ENCODE results near the gene KRTAP4-11.
"Not testable (repeated sequence)": the region's sequence is repeated elsewhere in the genome, so short reads cannot be mapped to it uniquely, and the experiment has no call there.

KRTAP4-11 gene

GRCh38 chr17:41125064-41125463, 6.9 kb upstream of the KRTAP4-11 start:
- in situ Hi-C loops (cut with MboI; ENCODE audit: low sequenced_read_pairs): no loop called here

DNA sequence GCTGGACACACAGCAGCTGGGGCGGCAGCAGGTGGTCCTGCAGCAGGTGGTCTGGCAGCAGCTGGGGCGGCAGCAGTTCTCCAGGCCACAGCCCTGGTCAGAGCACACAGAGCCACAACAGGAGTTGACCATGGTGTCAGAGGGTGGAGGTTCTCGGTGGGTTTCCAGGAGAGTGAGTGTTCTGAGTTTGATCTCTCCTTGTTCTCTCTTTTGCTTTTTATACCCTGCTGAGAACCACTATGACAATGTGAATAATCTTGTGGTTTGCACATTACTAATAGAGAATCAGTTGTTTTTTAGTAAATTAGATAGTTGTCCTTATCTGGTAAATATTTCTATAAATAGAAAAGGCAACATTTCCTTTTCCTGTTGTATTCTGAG, 5.8 kb upstream of the KRTAP4-11 start, which contains the start of gene KRTAP4-12:
Gene KRTAP4-12 (minus strand): TSS at position 192 of the 381 bp plus-strand sequence. CDS start 60 bp downstream, at position 132.
- in situ Hi-C loops (cut with MboI; ENCODE audit: low sequenced_read_pairs): not testable (repeated sequence)

DNA sequence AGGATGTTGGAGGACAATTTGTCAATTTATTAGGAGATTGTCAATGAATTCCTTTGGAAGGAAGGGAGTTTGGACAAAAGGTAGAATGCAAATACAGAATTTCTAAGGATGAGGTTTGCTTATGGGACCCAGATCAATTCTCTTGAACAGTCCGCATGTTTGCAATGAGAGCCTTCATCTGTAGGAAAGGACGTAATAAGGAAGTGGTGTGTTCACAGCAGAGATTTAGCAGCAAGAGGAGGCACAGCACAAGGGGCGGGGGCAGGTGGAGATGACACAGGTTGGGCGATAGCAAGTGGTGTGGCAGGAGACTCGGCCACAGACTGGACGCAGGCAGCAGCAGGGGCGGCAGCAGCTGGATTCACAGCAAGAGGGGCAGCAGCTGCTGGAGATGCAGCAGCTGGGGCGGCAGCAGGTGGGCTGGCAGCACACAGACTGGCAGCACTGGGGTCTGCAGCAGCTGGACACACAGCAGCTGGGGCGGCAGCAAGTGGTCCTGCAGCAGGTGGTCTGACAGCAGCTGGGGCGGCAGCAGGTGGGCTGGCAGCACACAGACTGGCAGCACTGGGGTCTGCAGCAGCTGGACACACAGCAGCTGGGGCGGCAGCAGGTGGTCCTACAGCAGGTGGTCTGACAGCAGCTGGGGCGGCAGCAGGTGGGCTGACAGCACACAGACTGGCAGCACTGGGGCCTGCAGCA, 5.3 kb upstream of the KRTAP4-11 start:
- in situ Hi-C loops (cut with MboI; ENCODE audit: low sequenced_read_pairs): not testable (repeated sequence)

DNA sequence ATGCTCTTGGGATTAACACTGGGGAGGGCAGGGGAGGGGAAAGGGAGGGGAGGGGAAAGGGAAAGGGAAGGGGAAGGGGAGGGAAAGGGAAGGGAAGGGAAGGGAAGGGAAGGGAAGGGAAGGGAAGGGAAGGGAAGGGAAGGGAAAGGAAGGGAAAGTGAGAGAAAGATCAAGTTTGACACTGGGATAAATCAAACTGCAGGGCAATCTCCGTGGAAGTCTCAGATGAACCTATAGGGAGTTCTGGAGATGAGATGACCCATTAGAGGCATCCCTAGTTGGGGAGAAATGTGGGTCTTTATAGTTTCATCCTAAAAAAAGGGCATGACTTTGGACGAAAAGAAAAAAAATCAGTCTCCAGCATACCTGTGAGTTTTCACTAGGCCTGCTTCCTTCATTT, 3.6 kb upstream of the KRTAP4-11 start:
- in situ Hi-C loops (cut with MboI; ENCODE audit: low sequenced_read_pairs): no loop called here

DNA sequence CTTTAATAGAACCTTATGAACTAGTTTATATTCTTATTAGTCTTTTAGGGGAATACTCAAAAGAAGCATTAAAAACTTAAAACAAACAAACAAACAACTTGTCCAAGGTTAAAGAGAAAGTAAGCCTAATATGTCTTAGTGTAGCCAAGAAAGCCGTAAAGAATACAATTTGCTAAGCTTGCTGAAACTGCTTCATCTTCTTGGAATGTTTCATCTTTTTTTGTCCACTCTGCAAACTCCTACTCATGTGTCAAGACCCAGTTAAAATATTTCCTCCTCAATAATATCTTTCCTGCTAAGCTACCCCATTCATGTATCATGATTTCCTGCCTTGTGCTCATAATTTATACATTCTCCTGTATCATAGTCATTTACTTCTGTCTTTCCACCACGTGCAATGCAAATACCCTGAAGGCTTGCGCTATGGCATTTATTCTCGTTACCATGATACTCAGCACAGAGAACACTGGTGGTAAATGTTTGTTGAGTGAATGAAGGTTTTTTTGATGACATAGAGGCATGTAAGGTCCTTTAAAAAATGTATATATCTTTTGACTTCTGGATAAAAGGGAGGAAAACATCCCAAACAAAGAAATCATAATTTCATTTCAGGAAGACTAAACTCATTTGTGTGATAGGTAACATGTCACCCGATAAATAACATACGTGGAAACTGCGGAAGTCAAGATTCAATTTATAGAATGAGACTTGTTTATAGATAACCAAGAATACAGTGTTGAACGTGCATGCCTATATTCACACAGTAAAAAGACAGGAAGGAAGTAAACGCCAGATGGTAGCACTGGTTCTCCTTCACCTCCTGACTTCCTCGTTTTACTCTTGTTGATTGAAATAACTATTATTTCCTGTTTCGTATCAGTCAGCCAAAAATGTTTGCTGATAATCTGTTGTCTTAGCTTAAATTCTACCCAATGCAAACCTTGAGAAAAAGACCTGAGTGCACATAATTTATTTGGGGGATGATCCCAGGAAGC, 1.8 kb upstream of the KRTAP4-11 start:
- in situ Hi-C loops (cut with MboI; ENCODE audit: low sequenced_read_pairs): not testable (repeated sequence)

- in situ Hi-C loops (cut with MboI; ENCODE audit: low sequenced_read_pairs): no loop called here
Observed at GRCh38 chr17:41118721-41119120, 548 bp upstream of the KRTAP4-11 start.

GRCh38 chr17:41116297-41116696, 1.9 kb downstream of the KRTAP4-11 start:
- in situ Hi-C loops (cut with MboI; ENCODE audit: low sequenced_read_pairs): no loop called here

DNA sequence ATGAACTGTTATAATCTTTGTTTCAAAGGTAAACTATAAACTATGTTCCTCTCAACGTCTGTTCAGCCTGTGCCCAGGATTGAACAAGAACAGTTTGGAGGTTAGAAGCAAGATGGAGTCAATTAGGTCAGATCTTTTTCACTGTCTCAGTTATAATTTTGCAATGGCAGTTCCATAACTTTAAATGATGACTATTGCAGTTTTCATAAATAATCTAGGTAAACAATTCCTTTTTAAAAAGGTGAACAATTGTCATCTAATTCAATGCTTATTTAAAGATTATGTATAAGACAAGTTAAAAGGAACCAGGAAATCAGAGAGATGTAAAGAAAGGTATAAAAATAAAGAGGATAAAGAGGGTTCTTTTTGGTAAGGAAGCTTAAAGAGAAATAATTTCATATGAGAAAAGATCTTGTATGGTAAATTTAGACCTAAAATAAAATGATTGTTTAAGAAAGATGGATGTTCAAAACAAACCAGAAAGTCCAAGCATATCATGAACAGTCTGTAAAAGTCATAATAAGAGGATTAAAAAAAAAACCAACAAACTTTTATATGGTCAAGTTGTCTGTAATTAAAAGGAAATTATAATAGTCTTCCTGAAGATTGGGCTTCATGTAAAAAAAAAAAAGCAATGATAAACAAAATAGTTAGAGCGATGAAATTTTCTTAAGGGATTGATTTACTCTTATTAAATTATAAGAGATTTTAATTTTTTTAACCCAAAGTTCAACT, 6.9 kb downstream of the KRTAP4-11 start:
- in situ Hi-C loops (cut with MboI; ENCODE audit: low sequenced_read_pairs): no loop called here

DNA sequence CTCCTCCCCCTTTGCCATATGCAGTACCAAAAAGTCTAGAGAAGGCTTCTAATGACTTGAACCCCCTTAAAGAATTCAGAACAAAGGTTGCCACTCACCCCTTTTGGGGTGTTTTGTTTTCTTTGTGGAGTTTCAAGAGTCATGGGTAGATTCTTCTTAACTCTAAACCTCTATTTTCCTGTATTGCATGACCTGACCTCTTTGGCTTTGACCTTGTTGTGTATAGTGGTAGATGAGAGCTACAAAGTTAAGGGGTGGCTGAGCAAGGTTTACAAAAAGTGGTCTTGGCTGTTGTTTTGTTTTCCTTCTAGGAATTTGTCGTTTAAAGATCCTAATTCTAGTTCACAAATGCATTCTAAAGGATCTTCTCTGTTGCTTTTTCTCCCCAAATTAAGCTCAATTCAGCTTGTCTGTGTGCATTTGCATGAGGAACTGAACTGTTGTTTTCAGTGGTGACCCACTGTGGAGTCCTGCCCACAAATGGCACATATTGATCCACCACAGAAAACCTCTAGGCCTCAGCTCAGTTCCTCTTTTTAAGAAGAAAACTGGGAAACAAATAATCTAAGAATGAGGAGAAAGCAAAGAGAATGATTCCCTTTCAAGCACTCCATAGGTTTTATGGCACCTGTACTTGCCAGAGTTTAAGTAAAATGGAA, 9.3 kb downstream of the KRTAP4-11 start:
- in situ Hi-C loops (cut with MboI; ENCODE audit: low sequenced_read_pairs): not testable (repeated sequence)

DNA sequence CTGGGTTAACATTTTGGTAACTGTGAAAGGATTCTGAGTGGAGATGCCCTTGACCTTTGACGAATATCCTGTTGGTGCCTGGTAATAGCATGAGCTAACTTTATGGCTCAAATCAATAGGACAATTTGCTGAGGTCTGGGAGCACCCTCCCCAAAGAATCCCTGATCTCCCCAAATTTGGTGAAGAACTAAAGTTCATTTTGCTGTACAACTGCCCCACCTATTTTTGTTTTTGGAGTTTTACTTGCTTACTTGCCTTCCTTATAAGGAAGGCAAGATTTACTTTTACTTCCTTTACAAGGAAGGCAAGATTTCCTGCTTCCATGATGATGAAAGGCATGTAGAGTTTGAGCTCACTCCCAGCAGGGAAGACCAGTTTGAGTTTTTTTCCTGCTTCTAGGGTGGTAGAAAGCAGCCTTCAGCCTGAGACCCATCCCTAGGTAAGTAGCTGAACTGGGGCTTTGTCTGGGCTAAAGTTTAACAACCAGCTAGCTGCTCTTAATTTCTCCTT, 10.2 kb downstream of the KRTAP4-11 start:
- in situ Hi-C loops (cut with MboI; ENCODE audit: low sequenced_read_pairs): no loop called here

DNA sequence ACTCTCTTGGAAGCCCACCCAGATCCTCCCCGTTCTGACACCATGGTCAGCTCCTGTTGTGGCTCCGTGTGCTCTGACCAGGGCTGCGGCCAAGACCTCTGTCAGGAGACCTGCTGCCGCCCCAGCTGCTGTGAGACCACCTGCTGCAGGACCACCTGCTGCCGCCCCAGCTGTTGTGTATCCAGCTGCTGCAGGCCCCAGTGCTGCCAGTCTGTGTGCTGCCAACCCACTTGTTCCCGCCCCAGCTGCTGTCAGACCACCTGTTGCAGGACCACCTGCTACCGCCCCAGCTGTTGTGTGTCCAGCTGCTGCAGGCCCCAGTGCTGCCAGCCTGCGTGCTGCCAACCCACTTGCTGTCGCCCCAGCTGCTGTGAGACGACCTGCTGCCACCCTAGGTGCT, 12.8 kb downstream of the KRTAP4-11 start, which contains the start of gene KRTAP4-9:
Gene KRTAP4-9 (plus strand): TSS at position 43 of the 400 bp plus-strand sequence. CDS start 0 bp downstream, at position 43.
- in situ Hi-C loops (cut with MboI; ENCODE audit: low sequenced_read_pairs): not testable (repeated sequence)

DNA sequence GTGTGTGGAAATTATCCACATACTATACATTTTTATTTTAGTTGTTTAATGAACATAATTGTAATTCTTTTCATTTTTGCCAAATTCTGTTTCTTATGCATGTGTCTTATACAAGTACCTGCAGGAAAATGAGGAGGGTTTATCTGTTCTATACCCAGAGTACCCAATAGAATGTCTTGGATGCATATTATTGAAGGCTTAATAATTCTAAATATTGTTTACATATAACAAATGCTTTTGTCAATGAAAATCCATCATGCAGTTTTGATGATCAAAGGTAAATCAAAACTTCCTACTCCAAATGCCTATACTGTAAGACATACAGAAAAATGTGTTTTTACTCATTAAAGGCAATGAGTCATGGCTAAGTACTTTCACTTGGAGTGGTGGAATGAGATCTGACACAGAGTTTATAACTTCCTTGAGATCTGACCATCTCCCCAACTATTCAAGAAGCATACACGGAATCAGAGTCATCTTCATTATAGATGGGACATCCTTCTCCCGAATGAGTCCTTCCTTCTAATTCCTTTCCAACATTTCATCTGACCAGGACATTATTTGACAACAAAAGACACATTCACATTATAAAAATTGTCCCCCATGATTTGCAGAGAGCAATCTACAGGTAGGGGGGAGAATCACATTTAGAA, 13.7 kb downstream of the KRTAP4-11 start:
- in situ Hi-C loops (cut with MboI; ENCODE audit: low sequenced_read_pairs): not testable (repeated sequence)

DNA sequence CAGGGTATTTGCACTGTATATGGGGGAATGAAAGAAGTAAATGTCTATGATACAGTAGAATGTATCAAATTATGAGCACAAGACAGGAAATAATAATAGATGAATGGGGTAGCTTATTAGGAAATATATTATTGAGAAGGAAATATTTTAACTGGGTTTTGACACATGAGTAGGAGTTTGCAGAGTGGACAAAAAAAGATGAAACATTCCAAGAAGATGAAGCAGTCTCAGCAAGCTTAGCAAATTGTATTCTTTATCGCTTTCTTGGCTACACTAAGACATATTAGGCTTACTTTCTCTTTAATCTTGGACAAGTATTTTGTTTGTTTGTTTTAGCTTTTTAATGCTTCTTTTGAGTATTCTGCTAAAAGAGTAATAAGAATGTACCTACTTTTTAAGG, 14.3 kb downstream of the KRTAP4-11 start:
- in situ Hi-C loops (cut with MboI; ENCODE audit: low sequenced_read_pairs): no loop called here

- in situ Hi-C loops (cut with MboI; ENCODE audit: low sequenced_read_pairs): no loop called here
Observed at GRCh38 chr17:41101586-41102259, 16.4 kb downstream of the KRTAP4-11 start, which contains the start of gene KRTAP4-16. Gene KRTAP4-16 (minus strand): TSS chr17:41102209. CDS start chr17:41102209, 0 bp downstream.

DNA sequence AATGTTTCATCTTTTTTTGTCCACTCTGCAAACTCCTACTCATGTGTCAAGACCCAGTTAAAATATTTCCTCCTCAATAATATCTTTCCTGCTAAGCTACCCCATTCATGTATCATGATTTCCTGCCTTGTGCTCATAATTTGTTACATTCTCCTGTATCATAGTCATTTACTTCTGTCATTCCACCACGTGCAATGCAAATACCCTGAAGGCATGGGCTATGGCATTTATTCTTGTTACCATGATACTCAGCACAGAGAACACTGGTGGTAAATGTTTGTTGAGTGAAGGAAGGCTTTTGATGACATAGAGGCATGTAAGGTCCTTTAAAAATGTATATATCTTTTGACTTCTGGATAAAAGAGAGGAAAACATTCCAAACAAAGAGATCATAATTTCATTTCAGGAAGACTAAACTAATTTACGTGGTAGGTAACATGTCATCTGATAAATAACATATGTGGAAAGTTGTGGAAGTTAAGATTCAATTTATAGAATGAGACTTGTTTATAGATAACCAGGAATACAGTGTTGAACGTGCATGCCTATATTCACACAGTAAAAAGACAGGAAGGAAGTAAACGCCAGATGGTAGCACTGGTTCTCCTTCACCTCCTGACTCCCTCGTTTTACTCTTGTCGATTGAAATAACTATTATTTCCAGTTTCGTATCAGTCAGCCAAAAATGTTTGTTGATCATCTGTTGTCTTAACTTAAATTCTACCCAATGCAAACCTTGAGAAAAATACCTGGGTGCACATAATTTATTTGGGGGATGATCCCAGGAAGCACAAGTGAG, 18.3 kb downstream of the KRTAP4-11 start:
- in situ Hi-C loops (cut with MboI; ENCODE audit: low sequenced_read_pairs): not testable (repeated sequence)

GRCh38 chr17:41098481-41098880, 19.7 kb downstream of the KRTAP4-11 start:
- in situ Hi-C loops (cut with MboI; ENCODE audit: low sequenced_read_pairs): no loop called here

- in situ Hi-C loops (cut with MboI; ENCODE audit: low sequenced_read_pairs): no loop called here
Observed at GRCh38 chr17:41098042-41098441, 20.1 kb downstream of the KRTAP4-11 start, which contains the start of gene KRTAP4-8. Gene KRTAP4-8 (minus strand): TSS chr17:41098142. CDS start chr17:41098084, 58 bp downstream.

- in situ Hi-C loops (cut with MboI; ENCODE audit: low sequenced_read_pairs): no loop called here
Observed at GRCh38 chr17:41096055-41096454, 22.1 kb downstream of the KRTAP4-11 start.

Data from HL-60/S4 (cell line).